Testis (tissue), 2 donors: Measurements from ENCODE around the gene MICAL1.

Experiments used
- CTCF ChIP-seq, 3 experiments: fragments of 450-650 bp in 2 of 3; fragments of 200-600 bp in 1 of 3; sonication (generic) in 1 of 3; IDR thresholded peaks; one replicate each; pipeline ENCODE4 v1.5.1; 2016 to 2019; ENCODE audit warnings: antibody characterized with exemption in 3 of 3, mild to moderate bottlenecking in 2 of 3, moderate library complexity in 1 of 3
- POLR2A ChIP-seq: fragments of 450-650 bp; IDR thresholded peaks from one replicate; pipeline ENCODE4 v1.6.1; 2017; ENCODE audit warnings: antibody characterized with exemption, mild to moderate bottlenecking, moderate library complexity

GRCh38 chr6:109484122-109484521, 28.6 kb upstream of the MICAL1 start:
- TF ChIP-seq CTCF (IDR thresholded peaks at IDR 0.05) (no peak), POLR2A (no peak)
